ENCODE results near the gene PODXL2.

GRCh38 chr3:127676456-127676855 is 47.5 kb downstream of the PODXL2 start:
- TF ChIP-seq CTCF (conservative IDR thresholded peaks at IDR 0.05; ENCODE audit: low read depth in 2 of 2) (no peak), POLR2AphosphoS5 (IDR thresholded peaks at IDR 0.05; ENCODE audit: low read depth) (no peak), CREB1 (CRISPR knock-in tag; IDR thresholded peaks at IDR 0.05; ENCODE audit: low read depth) (no peak), EZH2 (IDR thresholded peaks at IDR 0.05; ENCODE audit: low read depth, unreplicated experiment) (no peak), REST (IDR thresholded peaks at IDR 0.05; ENCODE audit: unreplicated experiment) (no peak), JUNB (IDR thresholded peaks at IDR 0.05; ENCODE audit: unreplicated experiment) (no peak), EZH2phosphoT487 (IDR thresholded peaks at IDR 0.05; ENCODE audit: unreplicated experiment) (no peak), ZNF331 (CRISPR knock-in tag; IDR thresholded peaks at IDR 0.05; ENCODE audit: low read depth) (no peak), NANOG (IDR thresholded peaks at IDR 0.05; ENCODE audit: borderline replicate concordance) (no peak), ETS1 (IDR thresholded peaks at IDR 0.05) (no peak), ZNF114 (CRISPR knock-in tag; IDR thresholded peaks at IDR 0.05) (no peak)
